GM23338 (cell line): ENCODE data around the gene VSIG10L2. TPM values are rescaled to one million over a fixed set of nuclear protein-coding genes. Genes with fewer than 3 reads are reported as not detected.

Experiments used
- ATAC-seq: fragments of 200-7000 bp; cut with Tn5 transposase; 3 replicates; pipeline ENCODE4 v1.9.1; 2020
- DNase-seq: peaks from one replicate; pipeline ENCODE4 v3.0.0-alpha.2; 2015; ENCODE audit warnings: low spot score
- H2AFZ ChIP-seq: fragments of 200-600 bp; sonication (generic); 2 replicates; pipeline ENCODE4 v1.8.0; 2016; ENCODE audit warnings: antibody characterized with exemption, mild to moderate bottlenecking, moderate library complexity
- H3F3A ChIP-seq: fragments of 200-600 bp; sonication (generic); replicated peaks from 2 replicates; pipeline ENCODE4 v1.8.0; 2017; ENCODE audit warnings: antibody characterized with exemption, mixed run types, low read depth
- H3K27ac ChIP-seq: fragments of 200-600 bp; sonication (generic); 2 replicates; pipeline ENCODE4 v1.6.1; 2016; ENCODE audit warnings: low read depth
- H3K27me3 ChIP-seq: fragments of 200-600 bp; sonication (generic); 2 replicates; pipeline ENCODE4 v1.8.0; 2016; ENCODE audit warnings: mild to moderate bottlenecking, mixed run types, moderate library complexity; ENCODE audit not compliant: insufficient read depth
- H3K36me3 ChIP-seq: fragments of 200-600 bp; sonication (generic); 2 replicates; pipeline ENCODE4 v1.8.0; 2016; ENCODE audit warnings: mild to moderate bottlenecking; ENCODE audit not compliant: insufficient read depth
- H3K4me1 ChIP-seq: fragments of 200-600 bp; sonication (generic); 2 replicates; pipeline ENCODE4 v1.8.0; 2016; ENCODE audit warnings: mild to moderate bottlenecking, moderate library complexity; ENCODE audit not compliant: insufficient read depth
- H3K4me2 ChIP-seq: fragments of 200-600 bp; sonication (generic); 2 replicates; pipeline ENCODE4 v1.7.1; 2017; ENCODE audit warnings: mixed run types
- H3K4me3 ChIP-seq: fragments of 200-600 bp; sonication (generic); 2 replicates; pipeline ENCODE4 v1.6.1; 2016; ENCODE audit warnings: mixed run types
- H3K79me2 ChIP-seq: fragments of 200-600 bp; sonication (generic); replicated peaks from 2 replicates; pipeline ENCODE4 v1.8.0; 2017; ENCODE audit warnings: mild to moderate bottlenecking; ENCODE audit not compliant: insufficient read depth
- H3K9me2 ChIP-seq: fragments of 200-600 bp; sonication (generic); 2 replicates; pipeline ENCODE4 v1.8.0; 2017; ENCODE audit not compliant: insufficient read depth
- H4K20me1 ChIP-seq: fragments of 200-600 bp; sonication (generic); replicated peaks from 2 replicates; pipeline ENCODE4 v1.8.0; 2017; ENCODE audit warnings: mild to moderate bottlenecking; ENCODE audit not compliant: insufficient read depth
- H3K27ac Mint-ChIP-seq: 2 replicates; pipeline ENCODE4 v1.8.0; 2020; ENCODE audit warnings: inconsistent platforms, mild to moderate bottlenecking, moderate library complexity, mixed read lengths
- H3K27me3 Mint-ChIP-seq: 3 replicates; pipeline ENCODE4 v1.8.0; 2022; ENCODE audit warnings: low read depth, mild to moderate bottlenecking, moderate library complexity, mixed read lengths, inconsistent platforms; ENCODE audit not compliant: insufficient read depth, poor library complexity
- H3K36me3 Mint-ChIP-seq: 3 replicates; pipeline ENCODE4 v1.8.0; 2021; ENCODE audit warnings: low read depth, mild to moderate bottlenecking, inconsistent platforms, moderate library complexity, mixed read lengths
- H3K4me1 Mint-ChIP-seq: 3 replicates; pipeline ENCODE4 v1.8.0; 2020; ENCODE audit warnings: mild to moderate bottlenecking, inconsistent platforms, mixed read lengths
- H3K4me3 Mint-ChIP-seq: 3 replicates; pipeline ENCODE4 v1.8.0; 2021; ENCODE audit warnings: moderate library complexity, mild to moderate bottlenecking, inconsistent platforms, mixed read lengths
- H3K9me3 Mint-ChIP-seq: 3 replicates; pipeline ENCODE4 v1.8.0; 2020; ENCODE audit warnings: moderate library complexity, mild to moderate bottlenecking, inconsistent platforms, mixed read lengths
- CREB1 ChIP-seq: fragments of 250-450 bp; sonication (Bioruptor Pico); IDR thresholded peaks from 2 replicates; pipeline ENCODE4 v1.5.0; 2020; ENCODE audit warnings: low read depth, mild to moderate bottlenecking, moderate library complexity
- EZH2 ChIP-seq: fragments of 200-600 bp; sonication (generic); IDR thresholded peaks from one replicate; pipeline ENCODE4 v1.8.0; 2017; ENCODE audit warnings: antibody characterized with exemption, mild to moderate bottlenecking, low read depth; ENCODE audit not compliant: unreplicated experiment
- EZH2phosphoT487 ChIP-seq: fragments of 200-600 bp; sonication (generic); IDR thresholded peaks from one replicate; pipeline ENCODE4 v1.8.1; 2018; ENCODE audit warnings: antibody characterized with exemption; ENCODE audit not compliant: unreplicated experiment
- JUNB ChIP-seq: IDR thresholded peaks from one replicate; pipeline ENCODE4 v1.6.1; 2016; ENCODE audit warnings: antibody characterized with exemption; ENCODE audit not compliant: unreplicated experiment
- NANOG ChIP-seq: IDR thresholded peaks from 2 replicates; pipeline ENCODE4 v1.6.1; 2016; ENCODE audit warnings: antibody characterized with exemption, borderline replicate concordance
- POLR2AphosphoS5 ChIP-seq: IDR thresholded peaks from 2 replicates; pipeline ENCODE4 v1.6.1; 2016; ENCODE audit warnings: antibody characterized with exemption, low read depth
- STAT1 ChIP-seq: IDR thresholded peaks from one replicate; pipeline ENCODE4 v1.6.1; 2016; ENCODE audit warnings: antibody characterized with exemption; ENCODE audit not compliant: unreplicated experiment
- ZNF114 ChIP-seq: fragments of 250-450 bp; sonication (Bioruptor Pico); IDR thresholded peaks from 2 replicates; pipeline ENCODE4 v1.5.0; 2020; ENCODE audit warnings: mild to moderate bottlenecking, moderate library complexity
- ZNF331 ChIP-seq: fragments of 250-450 bp; sonication (Bioruptor Pico); IDR thresholded peaks from 2 replicates; pipeline ENCODE4 v1.5.0; 2020; ENCODE audit warnings: low read depth, mild to moderate bottlenecking, moderate library complexity
- ZNF462 ChIP-seq: fragments of 250-450 bp; sonication (Bioruptor Pico); IDR thresholded peaks from 2 replicates; pipeline ENCODE4 v1.5.0; 2020; ENCODE audit warnings: mild to moderate bottlenecking, moderate library complexity
- polyA plus RNA-seq: library from polyadenylated mRNA; unstranded; fragments of >200 nt; fragmentation: Nextera tagmentation; extraction: Ambion mirVana; gene quantifications from 2 replicates; pipeline ENCODE4 v1.2.1, GENCODE V29; 2016
- total RNA-seq: library from RNA; depleted of rRNA; stranded (reverse); fragments of >200 nt; shearing (Covaris generic); gene quantifications from 2 replicates; pipeline ENCODE4 v1.2.3, GENCODE V29; 2014
- TF ChIP-seq, protein P1 (sequence below), 2 experiments: fragments of 200-600 bp in 1 of 2; sonication (generic) in 1 of 2; conservative IDR thresholded peaks; 2 replicates each; pipeline versions ENCODE4 v1.5.1 to v1.6.1; 2016 to 2017; ENCODE audit warnings: antibody characterized with exemption in 2 of 2, low read depth in 2 of 2, mild to moderate bottlenecking in 2 of 2, moderate library complexity in 1 of 2
- TF ChIP-seq, protein P2 (sequence below): IDR thresholded peaks from 2 replicates; pipeline ENCODE4 v1.6.1; 2016; ENCODE audit warnings: antibody characterized with exemption
- TF ChIP-seq, protein P3 (sequence below): IDR thresholded peaks from one replicate; pipeline ENCODE4 v1.6.1; 2018; ENCODE audit warnings: antibody characterized with exemption; ENCODE audit not compliant: unreplicated experiment

Gene VSIG10L2
- total and polyA plus RNA-seq, 2 experiments from 2014 or later = 0.63 TPM; not detected in 1

DNA sequence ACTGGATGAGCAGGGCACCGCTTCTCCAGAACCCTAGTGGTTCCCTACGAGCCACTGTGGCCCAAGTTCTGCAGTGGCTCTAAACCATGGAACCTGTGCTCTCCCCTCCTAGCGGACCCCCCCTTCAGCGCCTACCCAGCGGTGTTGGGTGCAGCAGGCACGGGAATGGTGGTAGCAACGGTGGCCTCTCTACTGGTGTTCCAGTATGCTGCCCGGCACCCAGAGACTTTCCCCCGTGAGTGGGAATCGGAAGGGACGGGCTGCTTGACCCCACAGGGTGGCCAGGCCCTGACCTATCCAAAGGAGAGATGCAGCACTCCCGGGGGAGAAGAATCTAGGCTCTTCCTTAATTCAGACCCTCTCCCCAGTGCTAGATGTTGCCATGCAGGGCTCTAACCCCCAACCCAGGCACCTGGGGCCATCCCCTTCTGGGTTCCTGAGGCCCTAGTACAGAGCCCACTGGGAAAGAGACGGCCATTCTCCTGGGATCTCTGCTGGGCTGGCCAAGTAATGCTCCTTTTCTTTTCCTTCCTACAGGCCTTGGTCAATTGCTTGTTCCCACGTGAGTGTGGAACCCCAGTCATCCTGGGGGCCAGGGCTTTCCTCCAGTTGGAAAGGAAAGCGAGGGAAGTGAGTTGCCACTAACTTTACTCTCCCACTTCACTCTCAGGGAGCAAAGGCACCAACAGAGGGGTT, 9.2 kb downstream of the VSIG10L2 start:
- Histone ChIP-seq H3K9me2 (no peaks in the 10 kb centered on the region), H2AFZ (no peak overlapping the region), H3K36me3 (no peaks in the 10 kb centered on the region), H3K4me2 (no peak overlapping the region), H3K79me2 (no peaks in the 10 kb centered on the region), H3K27me3 (no peaks in the 10 kb centered on the region), H3K27ac (no peak overlapping the region), H3F3A (no peaks in the 10 kb centered on the region), H4K20me1 (no peaks in the 10 kb centered on the region), H3K4me1 (peaks cover 4% of the 10 kb centered on the region; the same call in 1 of the 2 replicates), H3K4me3 (no peak overlapping the region)
- H3K4me3 Mint-ChIP-seq = no peak overlapping the region
- no peak for TF ChIP-seq POLR2AphosphoS5
- no peak for TF ChIP-seq NANOG
- TF ChIP-seq EZH2 = no peak
- TF ChIP-seq STAT1 = no peak
- TF ChIP-seq CREB1 (CRISPR knock-in tag) = no peak
- TF ChIP-seq, protein P1, sequence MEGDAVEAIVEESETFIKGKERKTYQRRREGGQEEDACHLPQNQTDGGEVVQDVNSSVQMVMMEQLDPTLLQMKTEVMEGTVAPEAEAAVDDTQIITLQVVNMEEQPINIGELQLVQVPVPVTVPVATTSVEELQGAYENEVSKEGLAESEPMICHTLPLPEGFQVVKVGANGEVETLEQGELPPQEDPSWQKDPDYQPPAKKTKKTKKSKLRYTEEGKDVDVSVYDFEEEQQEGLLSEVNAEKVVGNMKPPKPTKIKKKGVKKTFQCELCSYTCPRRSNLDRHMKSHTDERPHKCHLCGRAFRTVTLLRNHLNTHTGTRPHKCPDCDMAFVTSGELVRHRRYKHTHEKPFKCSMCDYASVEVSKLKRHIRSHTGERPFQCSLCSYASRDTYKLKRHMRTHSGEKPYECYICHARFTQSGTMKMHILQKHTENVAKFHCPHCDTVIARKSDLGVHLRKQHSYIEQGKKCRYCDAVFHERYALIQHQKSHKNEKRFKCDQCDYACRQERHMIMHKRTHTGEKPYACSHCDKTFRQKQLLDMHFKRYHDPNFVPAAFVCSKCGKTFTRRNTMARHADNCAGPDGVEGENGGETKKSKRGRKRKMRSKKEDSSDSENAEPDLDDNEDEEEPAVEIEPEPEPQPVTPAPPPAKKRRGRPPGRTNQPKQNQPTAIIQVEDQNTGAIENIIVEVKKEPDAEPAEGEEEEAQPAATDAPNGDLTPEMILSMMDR (conservative IDR thresholded peaks at IDR 0.05; ENCODE audit: low read depth in 2 of 2) = no peak
- TF ChIP-seq ZNF331 = no peak
- no peak for TF ChIP-seq EZH2phosphoT487
- TF ChIP-seq, protein P2, sequence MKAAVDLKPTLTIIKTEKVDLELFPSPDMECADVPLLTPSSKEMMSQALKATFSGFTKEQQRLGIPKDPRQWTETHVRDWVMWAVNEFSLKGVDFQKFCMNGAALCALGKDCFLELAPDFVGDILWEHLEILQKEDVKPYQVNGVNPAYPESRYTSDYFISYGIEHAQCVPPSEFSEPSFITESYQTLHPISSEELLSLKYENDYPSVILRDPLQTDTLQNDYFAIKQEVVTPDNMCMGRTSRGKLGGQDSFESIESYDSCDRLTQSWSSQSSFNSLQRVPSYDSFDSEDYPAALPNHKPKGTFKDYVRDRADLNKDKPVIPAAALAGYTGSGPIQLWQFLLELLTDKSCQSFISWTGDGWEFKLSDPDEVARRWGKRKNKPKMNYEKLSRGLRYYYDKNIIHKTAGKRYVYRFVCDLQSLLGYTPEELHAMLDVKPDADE = no peak
- TF ChIP-seq ZNF114 (CRISPR knock-in tag) = no peak
- no peak for TF ChIP-seq ZNF462 (CRISPR knock-in tag)
- TF ChIP-seq, protein P3, sequence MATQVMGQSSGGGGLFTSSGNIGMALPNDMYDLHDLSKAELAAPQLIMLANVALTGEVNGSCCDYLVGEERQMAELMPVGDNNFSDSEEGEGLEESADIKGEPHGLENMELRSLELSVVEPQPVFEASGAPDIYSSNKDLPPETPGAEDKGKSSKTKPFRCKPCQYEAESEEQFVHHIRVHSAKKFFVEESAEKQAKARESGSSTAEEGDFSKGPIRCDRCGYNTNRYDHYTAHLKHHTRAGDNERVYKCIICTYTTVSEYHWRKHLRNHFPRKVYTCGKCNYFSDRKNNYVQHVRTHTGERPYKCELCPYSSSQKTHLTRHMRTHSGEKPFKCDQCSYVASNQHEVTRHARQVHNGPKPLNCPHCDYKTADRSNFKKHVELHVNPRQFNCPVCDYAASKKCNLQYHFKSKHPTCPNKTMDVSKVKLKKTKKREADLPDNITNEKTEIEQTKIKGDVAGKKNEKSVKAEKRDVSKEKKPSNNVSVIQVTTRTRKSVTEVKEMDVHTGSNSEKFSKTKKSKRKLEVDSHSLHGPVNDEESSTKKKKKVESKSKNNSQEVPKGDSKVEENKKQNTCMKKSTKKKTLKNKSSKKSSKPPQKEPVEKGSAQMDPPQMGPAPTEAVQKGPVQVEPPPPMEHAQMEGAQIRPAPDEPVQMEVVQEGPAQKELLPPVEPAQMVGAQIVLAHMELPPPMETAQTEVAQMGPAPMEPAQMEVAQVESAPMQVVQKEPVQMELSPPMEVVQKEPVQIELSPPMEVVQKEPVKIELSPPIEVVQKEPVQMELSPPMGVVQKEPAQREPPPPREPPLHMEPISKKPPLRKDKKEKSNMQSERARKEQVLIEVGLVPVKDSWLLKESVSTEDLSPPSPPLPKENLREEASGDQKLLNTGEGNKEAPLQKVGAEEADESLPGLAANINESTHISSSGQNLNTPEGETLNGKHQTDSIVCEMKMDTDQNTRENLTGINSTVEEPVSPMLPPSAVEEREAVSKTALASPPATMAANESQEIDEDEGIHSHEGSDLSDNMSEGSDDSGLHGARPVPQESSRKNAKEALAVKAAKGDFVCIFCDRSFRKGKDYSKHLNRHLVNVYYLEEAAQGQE = no peak
- no peak for TF ChIP-seq JUNB
- peaks cover 11% of the 10 kb centered on the region for H3K4me1 Mint-ChIP-seq
- H3K27ac Mint-ChIP-seq = no peak overlapping the region
- no peak for DNase-seq
- H3K27me3 Mint-ChIP-seq = peaks cover 2% of the 10 kb centered on the region
- ATAC-seq = no peak
- H3K36me3 Mint-ChIP-seq = no peaks in the 10 kb centered on the region; the same call in 1 of the 3 replicates
- H3K9me3 Mint-ChIP-seq = no peaks in the 10 kb centered on the region; the same call in 2 of the 3 replicates
